8988T (cell line): ENCODE results near the gene HPCAL1.

ENCODE experiments used
- DNase-seq: peaks from one replicate; pipeline ENCODE4 v3.0.0; 2011

Gene HPCAL1

DNA sequence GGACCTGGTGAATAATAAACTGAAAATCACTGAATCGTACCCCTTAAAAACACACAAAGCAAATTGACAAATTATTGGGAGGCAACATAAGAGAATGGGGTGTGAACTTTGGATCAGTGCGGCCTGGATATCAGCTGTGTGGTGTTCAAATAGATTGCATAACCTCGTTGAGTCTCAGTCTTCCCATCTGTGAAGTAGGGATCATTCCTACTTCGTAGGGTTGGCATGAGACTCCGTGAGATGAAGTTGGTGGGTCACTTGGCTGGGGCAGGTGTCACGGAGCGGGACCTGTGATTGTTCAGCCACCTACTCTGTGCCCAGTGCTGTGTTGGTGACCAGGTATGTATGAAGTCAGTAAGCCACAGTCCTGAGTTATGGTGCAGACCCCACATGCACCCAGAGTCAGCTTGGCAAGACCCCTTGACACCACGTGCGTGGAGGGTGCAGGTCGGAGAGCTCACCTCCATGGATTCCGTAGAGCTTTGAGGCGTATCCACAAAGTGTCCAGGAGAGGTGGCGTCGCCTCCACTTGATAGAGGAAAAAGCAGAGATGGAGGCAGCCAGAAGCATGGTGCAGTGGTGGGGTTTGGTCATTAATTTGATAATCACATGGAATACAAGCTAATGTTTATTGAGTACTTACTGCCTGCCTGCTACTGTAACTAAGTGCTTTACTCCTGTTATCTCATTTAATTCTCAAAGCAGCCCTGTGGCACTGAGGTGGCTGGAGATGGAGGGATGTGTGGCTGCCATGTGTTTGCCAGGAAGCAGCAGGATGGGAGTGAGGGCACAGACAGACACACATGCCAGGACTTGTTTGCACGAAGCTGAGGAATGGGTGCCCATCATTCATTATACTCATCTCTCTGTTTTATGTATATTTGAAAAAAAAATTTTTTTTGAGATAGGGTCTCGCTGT, 35.8 kb downstream of the HPCAL1 start:
- no peak for DNase-seq

DNA sequence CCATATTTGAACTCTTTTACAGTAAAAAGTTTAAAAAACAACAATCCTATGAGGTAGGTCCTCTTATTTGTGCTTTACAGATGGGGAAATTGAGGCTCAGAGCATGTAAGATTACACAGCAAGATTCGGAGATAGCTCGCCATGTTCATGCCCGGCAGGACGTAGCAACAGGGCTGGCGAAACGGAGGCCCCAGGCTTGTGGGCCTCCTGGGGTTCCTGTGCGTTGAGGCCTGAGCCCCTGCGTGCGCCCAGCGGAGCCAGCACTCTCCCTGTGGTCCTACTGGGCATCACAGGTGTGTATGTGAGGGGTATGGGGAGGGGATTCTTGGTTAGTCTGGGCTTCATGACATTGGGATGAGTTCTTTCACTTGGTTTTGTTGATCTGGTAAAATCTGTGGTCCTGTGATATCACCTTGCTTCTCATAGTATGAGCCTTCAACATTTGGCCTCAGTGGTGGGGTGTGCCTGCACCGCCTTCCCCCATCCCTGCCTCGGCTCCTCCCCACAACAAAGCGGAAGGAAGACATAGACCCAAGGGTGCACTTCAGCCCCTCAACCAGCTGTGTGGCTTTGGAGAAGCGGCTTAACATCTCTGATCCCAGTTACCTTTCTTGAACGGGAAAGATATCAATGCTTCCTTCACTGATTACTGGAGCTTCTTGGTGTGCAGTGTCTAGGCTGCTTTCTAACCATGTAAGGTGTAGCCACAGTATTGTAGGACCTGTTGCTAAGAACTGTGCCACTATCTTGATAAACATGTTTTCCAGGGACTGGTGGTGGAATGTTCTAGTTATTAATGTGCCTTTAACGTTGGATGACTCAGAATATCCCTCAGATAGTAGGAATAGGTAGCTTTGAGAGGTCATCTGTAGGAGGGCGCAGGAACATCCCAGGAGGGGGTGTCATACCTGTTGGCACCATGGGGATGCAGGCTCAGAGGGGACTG, 37.2 kb downstream of the HPCAL1 start:
- DNase-seq = no peak

DNA sequence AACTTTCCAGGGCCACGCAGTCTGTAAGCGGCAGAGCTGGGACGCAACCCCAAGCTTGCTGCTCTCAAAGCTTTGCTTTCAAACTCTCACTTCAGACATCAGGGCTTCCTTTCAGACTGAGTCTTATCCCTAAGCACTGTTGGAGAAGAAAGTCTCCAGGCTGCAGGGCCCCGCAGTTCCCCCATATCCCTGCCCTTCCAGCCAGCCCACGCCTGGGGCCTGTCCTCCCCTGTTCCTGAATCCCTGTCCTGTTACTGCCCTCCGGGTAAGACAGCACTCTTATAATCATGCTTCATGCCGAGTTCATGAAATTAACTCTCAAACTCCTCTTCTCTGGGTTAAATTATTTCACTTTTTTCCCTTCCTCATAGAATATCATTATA, 37.9 kb downstream of the HPCAL1 start:
- no peak for DNase-seq

DNA sequence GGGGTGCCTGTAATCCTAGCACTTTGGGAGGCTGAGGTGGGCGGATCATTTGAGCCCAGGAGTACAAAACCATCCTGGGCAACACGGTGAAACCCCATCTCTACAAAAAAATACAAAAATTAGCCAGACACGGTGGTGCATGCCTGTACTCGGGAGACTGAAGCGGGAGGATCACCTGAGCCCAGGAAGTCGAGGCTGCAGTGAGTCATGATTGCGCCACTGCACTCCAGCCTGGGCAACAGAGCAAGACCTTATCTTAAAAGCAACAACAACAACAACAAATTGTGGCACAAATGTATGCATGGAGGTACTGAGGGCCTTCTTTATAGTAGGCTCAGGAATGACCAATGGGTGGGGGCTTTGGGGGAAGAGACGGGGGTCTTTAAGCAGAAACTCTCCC, 38.5 kb downstream of the HPCAL1 start:
- DNase-seq = no peak

DNA sequence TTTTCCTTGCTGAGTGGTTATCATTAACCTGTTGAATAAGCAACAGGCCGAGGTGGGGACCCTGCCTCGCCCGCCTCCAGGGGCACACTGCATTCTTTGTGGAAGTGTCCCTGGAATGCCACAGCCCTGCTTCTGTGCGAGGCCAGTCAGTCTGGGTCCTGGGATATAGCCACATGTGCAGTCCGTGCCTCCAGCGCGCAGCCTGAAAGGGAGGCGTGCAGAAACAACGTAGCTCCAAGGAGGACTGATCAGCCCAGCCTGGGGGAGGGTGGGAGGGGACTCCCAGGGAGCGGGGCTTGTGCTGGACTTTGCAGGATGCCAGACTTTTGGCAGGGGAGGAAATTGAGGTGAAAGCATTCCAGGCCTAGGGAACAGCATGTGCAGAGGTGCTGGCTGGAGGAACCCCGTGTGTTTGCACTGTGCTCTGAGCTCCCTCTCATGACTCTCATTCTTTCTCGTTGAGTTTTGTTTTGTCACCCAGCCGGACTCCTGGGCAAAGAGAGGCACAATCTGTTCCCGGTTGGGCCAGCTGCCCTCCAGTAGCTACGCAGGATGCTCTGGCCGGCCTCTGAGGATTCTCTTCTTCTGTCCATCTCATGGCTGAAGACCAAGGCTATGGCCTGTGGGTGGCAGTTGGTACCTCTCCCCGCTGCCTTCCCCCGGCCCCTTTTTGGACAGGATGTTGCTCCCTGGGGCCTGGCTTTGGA, 39.7 kb downstream of the HPCAL1 start:
- peak; percentile 6 for DNase-seq

DNA sequence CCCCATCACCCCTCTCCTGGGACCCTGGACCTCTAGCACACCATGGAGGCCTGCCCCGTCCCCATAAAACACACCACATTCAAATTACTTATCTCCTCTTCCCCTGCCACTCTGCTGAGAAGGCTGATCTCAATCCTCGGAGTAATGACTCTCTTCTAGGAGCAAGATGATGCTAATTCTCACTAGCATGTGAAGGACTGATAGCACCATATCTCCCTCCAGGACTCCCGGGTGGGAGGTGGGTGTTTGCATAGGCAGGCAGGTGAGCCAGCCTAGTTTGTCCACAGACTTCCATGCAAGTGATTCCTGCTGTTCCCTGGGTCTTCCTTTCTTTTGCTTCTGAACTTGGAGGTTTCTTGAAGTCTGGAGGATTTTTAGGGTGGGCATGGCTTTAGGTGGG, 40.5 kb downstream of the HPCAL1 start:
- DNase-seq = no peak

DNA sequence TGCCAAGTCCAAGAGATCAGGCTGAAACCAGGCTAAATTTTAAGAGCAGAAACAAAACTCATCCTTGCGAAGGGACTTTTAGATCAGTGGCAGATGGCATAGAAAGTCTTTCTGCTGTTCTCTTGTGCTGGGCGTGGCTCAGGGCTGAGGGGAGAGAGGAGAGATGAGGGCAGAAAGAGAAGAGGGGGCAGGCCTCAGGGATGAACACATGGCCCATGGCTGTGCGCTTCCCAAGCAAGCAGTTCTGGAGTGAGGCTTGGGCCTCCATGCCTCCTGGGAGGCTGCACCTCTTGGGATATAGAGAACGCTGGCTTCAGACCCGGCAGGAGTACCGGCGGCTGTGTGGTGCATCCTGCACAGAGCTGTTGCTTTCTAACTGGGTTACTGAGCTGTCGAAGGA, 41.0 kb downstream of the HPCAL1 start:
- no peak for DNase-seq

DNA sequence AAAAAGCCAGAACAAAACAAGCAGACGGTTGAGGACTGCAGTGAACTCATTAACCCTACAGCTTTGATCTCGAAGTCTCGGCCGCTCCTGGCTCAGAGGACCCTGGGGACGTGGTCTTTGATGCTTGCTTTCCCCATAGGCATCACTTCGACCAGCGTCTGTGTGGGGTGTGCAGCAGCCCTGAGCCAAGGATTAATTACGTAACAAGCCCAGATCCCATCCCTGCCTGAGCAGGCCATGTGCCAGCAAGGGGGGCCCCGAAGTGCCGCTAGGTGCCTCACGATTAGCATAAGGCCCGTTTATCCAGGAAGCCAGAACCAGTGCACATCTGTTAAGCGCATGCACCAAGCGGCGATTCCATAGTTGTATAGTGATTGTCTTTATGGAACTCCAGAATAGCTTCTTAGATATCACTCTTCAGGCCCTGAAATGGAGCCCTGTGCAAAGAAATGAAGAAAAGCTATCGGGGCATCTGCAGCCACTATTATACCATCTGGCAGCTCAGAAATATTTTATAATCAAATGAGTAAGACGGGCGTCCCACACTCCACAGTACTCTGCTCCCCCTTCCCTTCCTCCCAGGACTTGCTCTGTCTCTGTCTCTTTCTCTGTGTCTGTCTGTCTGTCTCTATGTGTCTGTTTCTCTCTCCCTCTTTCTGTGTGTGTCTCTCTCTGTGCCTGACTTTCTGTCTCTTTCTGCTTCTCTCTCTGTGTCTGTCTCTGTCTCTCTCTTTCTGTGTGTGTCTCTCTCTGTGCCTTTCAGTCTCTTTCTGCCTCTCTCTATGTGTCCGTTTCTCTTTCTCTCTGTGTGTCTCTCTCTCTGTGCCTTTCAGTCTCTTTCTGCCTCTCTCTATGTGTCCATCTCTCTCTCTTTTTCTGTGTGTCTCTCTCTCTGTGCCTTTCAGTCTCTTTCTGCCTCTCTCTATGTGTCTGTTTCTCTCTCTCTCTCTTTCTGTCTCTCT, 41.7 kb downstream of the HPCAL1 start:
- DNase-seq = no peak

DNA sequence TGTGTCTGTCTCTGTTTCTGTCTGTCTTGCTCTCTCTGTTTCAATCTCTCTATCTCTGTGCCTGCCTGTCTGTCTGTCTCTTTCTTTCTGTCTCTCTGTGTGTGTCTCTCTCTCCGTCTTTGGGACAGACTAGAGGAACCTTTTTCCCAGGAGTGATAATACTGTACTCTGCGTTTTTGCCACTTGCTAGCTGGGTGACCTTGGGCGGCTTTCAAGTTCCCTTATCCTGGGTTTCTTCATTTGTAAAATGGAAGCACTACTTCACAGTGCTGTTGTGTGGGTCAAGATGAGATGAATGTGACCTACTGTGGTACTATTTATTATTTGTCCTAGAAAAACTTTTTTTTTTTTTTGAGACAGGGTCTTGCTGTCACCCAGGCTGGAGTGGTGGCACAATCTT, 42.4 kb downstream of the HPCAL1 start:
- DNase-seq = no peak

DNA sequence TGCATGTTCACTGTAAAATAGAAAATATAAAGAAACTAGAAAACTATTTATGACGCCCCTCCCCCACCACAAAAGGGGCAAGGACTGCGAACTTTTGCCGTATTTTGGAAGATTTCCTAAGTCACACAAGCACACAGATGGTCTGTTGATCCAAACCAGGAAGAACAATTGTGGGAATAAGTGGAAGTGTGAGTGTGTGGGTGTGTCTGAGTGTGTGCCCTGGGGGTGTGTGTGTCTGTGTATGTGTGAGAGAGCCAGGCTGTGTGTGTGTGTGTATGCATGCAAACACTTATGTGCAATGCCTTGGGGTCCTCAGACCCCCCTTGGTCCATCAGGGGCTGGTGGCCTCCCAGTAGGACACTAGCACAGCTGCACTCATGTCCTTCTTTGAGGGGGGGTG, 43.1 kb downstream of the HPCAL1 start:
- DNase-seq = no peak

DNA sequence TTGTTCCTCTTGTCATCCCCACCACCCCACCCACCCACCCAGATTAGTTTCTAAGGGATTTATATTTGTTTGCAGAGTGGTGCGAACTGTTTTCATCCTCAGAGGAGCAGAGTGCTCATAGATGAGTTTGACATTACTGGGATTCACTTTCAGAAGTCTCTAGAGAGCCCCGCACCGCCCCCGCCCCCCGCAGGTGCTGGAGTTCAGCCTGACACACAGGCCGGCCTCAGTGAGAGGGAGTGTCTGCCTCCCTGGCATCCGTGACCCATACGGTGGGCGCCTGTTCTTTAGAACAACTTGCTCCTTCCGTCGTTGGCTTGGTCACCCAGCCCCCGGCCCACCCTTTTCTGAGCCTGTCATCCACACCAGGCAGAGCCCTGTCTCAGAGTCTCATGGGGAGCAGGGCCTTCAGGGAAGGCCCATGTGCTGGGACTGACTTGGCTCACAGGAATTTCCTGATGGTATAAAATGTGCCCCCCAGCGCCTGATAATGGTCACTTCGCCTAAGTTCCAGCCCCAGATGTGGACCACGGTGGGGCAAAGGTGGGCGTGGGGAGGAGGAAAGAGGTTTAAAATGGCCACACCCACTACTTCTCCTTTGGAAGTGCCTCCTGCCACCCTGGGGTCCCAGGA, 44.3 kb downstream of the HPCAL1 start:
- DNase-seq = no peak

DNA sequence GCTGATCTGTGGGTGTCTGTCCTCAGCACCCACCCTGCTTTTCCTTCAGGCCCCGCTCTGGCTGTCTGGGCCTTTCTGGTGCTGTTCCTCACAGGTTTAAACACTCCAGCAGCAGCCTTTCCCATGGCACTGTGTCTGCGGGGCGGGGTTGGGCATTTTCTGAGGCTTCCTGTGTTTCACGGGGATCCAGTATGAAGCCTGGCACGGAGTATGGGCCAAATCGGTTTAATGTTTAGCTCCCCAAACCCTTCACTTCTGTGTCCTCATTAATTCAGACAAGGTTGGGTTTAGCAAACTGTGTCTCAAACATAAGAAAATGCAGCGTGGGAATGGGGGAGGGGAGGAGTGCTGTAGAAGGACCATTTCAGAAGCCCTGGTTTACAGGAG, 44.9 kb downstream of the HPCAL1 start:
- no peak for DNase-seq

DNA sequence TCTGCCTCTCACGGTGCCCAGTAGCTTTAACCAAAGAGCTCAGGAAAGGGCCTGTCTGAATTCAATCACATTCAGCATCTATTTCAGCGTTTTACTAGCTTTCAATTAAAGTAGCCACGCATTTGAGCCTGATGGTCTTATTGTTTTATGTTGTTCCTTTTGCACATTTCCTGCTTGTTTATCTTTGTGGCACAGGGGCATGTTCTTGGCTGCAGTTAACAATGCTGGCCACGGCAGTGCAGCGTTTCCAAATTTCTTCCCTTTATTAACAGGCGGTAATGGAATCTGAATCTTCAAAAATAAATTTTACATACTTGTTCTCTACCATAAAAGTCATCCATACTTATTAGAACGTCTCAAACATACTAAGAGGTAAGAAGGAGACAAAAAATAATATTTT, 46.2 kb downstream of the HPCAL1 start:
- no peak for DNase-seq

DNA sequence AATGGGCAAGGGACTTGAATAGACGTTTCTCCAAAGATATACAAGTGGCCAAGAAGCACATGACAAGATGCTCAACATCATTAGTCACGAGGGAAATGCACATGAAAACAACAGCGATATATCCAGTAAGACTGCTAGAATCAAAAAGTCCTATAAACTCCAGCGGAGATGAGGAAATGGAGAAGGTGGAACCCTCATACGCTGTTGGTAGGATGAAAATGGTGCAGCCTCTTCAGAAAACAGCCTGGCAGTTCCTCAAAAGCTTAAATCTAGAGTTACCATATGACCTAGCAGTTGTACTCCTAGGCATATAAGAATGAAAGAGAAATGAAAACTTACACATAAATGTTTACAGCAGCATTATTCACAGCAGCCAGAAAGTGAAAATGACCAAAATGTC, 48.1 kb downstream of the HPCAL1 start:
- no peak for DNase-seq

DNA sequence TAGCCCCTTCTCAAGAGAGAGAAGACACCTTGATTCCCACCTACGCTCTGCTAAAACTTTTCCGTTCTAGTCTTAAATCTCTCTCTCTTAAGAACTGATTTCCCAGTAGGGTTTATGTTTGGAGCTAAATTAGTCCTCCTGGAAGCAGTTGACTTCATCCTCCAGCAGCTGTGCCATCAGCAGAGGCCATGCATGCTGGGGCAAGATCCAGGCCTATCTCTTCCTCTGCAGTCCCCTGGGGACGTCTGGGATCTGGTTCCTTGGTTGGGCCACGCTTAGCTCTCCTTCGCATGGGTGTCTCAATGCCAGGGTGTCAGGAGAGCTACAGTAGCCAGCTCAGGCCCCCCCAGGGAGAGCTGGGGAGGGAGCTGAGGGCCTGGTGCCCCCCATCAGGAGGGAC, 49.7 kb downstream of the HPCAL1 start:
- no peak for DNase-seq

DNA sequence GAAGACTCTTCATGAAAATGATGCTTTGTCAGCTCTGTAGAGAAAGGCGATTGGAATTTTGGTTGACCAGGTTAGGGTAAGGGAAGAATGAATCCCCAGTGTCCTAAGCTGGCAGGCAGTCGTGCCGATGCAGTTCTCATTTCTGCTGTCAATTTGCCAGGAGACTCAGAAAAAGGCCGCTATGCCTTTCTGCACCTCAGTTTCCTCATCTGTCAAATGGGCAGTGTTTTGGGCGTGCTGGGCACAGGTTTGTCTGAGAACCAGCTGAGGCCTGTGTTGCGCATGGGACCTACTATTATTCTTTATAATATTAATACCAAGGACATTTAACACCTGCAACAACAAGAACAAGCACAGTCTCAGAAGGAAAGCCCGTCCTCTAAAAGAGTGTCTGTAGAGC, 50.3 kb downstream of the HPCAL1 start:
- no peak for DNase-seq

DNA sequence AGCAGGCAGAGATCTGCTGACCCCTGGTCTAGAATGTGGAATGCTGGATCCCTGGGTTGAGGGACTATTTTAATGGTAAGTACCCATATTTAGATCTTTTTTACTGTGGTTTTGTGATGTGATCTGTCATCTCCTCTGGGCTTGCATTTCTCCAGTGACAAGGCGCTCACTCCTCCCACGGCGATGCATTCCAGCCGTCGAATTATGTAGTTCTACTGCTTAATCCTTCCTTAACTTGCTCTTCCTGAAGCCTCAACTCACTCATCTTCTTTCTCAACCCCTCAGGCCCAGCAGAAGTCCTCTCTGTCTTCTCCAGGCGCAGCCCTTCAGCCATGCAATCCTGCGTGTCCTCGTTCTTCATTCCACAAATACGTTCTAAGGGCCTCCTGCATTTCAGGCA, 51.2 kb downstream of the HPCAL1 start:
- DNase-seq = no peak

DNA sequence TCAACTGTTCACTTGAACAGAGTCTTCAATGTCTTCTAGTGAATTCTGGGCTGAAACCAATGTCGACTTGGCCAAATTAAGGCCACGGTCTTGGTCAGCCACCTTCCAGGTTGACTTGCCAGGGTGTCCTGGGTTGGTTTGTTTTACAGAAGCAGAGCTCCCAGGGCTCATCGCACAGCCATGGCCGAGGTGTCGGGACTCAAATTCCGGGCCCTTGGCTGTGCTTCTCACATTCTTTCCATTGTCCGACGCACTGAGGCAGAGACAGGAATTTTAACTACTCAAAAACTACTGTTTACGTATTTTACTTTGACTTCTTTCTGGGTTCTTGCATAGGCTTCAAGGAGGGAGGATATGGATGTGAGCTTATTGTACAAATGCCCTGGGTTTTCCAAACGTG, 51.7 kb downstream of the HPCAL1 start:
- DNase-seq = no peak

DNA sequence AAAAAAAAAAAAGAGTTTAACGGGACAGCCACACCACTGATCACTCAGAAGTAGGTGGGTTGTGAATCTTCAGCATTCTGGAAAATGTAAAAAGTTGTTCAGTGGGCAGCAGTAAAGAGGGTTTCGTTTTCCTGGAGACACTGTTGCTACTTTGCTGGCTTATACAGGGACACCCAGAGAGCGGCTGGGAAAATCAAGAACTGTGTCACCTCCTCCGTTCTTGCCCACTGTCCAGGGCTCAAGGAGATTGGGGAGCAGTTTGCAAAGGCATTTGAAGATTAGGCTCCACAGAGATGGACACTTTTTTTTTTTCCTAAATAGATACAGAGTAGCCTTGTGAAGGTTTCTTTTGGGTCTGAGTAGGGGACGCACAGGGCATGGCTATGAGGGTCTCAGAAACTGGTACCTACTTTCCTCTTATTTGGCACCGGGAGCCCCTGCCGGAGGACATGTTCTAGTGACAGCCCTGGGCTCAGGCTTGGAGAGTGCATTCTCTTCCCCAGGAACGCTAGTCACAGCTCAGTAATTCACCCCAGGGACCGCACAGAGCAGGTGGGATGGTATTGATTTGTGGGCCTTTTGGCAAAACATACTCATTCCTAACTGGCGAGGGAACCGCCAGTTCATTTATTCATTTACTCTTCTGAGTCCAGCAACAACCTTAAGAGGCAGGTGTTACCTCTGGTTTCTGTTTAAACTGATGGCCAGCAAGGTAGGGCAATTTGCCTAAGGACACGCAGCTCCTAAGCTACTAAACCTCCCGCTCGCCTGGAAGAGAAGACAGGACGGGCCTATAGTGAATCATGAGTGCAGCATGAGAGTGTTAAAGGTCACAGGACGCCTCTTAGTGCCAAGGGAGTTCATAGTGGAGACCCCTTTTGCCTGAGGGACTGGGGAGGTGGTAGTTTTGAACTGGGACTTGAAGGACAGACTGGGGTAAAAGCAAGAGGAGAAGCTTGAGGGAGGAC, 53.1 kb downstream of the HPCAL1 start:
- DNase-seq = no peak

DNA sequence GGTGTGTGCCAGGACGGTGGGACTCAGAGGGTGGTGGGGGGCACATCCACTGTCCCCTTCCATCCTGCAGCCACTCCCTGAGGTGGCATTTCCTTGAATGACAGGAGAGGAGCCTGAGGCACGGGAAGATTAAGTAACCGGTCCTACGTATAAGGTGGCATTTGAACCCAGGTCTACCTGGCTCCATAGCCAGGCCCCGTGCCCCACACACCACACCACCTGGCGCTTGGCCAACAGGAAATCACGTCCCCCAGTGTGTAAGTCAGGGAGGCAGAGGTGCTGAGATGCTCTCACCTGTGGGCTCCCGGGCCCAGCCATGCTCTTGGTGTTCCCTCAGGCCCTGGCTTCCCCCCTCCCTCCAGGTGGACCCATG, 53.7 kb downstream of the HPCAL1 start:
- DNase-seq = no peak
